Measurements from ENCODE around the gene MAPKAPK5.
A peak's percentile ranks its signal among the peaks of the same experiment; 100 is the strongest.
"Not testable (repeated sequence)": the region's sequence is repeated elsewhere in the genome, so short reads cannot be mapped to it uniquely, and the experiment has no call there.

MAPKAPK5 gene

GRCh38 chr12:111827907-111828306, 14.1 kb upstream of the MAPKAPK5 start:
- DNase-seq (ENCODE audit: low read depth in 3 of 3) = no peak

GRCh38 chr12:111828338-111828979, 13.6 kb upstream of the MAPKAPK5 start:
- no peak for DNase-seq (ENCODE audit: low read depth in 3 of 3)

GRCh38 chr12:111829635-111830034, 12.4 kb upstream of the MAPKAPK5 start:
- DNase-seq (ENCODE audit: low read depth in 3 of 3) = not testable (repeated sequence)

- not testable (repeated sequence) for DNase-seq (ENCODE audit: low read depth in 3 of 3)
These were observed 7.2 kb upstream of the MAPKAPK5 start for GRCh38 chr12:111834740-111835386.

GRCh38 chr12:111835531-111836181, 6.4 kb upstream of the MAPKAPK5 start:
- not testable (repeated sequence) for DNase-seq (ENCODE audit: low read depth in 3 of 3)

GRCh38 chr12:111838353-111838752, 3.7 kb upstream of the MAPKAPK5 start:
- no peak for DNase-seq (ENCODE audit: low read depth in 3 of 3)

- DNase-seq (ENCODE audit: low read depth in 3 of 3) = peak in 1 of 3 experiments; percentile 3
These were observed 1.2 kb upstream of the MAPKAPK5 start for GRCh38 chr12:111840807-111841206.

GRCh38 chr12:111841236-111841749, 735 bp upstream of the MAPKAPK5 start:
- DNase-seq (ENCODE audit: low read depth in 3 of 3) = no peak

- DNase-seq (ENCODE audit: low read depth in 3 of 3) = peak in 2 of 3 experiments; percentile 11 to 32
These were observed 748 bp downstream of the MAPKAPK5 start for GRCh38 chr12:111842556-111843396.

- DNase-seq (ENCODE audit: low read depth in 3 of 3) = no peak
These were observed 4.0 kb downstream of the MAPKAPK5 start for GRCh38 chr12:111846016-111846415.

- no peak for DNase-seq (ENCODE audit: low read depth in 3 of 3)
These were observed 8.5 kb downstream of the MAPKAPK5 start for GRCh38 chr12:111850526-111850925.

GRCh38 chr12:111858186-111858585, 16.2 kb downstream of the MAPKAPK5 start:
- DNase-seq (ENCODE audit: low read depth in 3 of 3) = no peak

GRCh38 chr12:111858778-111859177, 16.8 kb downstream of the MAPKAPK5 start:
- DNase-seq (ENCODE audit: low read depth in 3 of 3) = no peak

- no peak for DNase-seq (ENCODE audit: low read depth in 3 of 3)
These were observed 22.9 kb downstream of the MAPKAPK5 start for GRCh38 chr12:111864913-111865312.

- DNase-seq (ENCODE audit: low read depth in 3 of 3) = no peak
These were observed 25.5 kb downstream of the MAPKAPK5 start for GRCh38 chr12:111867531-111867930.

- DNase-seq (ENCODE audit: low read depth in 3 of 3) = no peak
These were observed 26.9 kb downstream of the MAPKAPK5 start for GRCh38 chr12:111868676-111869588.

- no peak for DNase-seq (ENCODE audit: low read depth in 3 of 3)
These were observed 27.6 kb downstream of the MAPKAPK5 start for GRCh38 chr12:111869671-111870070.

GRCh38 chr12:111870216-111870615, 28.2 kb downstream of the MAPKAPK5 start:
- DNase-seq (ENCODE audit: low read depth in 3 of 3) = no peak

GRCh38 chr12:111870706-111871105, 28.7 kb downstream of the MAPKAPK5 start:
- no peak for DNase-seq (ENCODE audit: low read depth in 3 of 3)

- DNase-seq (ENCODE audit: low read depth in 3 of 3) = no peak
These were observed 31.1 kb downstream of the MAPKAPK5 start for GRCh38 chr12:111873113-111873512.

- no peak for DNase-seq (ENCODE audit: low read depth in 3 of 3)
These were observed 39.7 kb downstream of the MAPKAPK5 start for GRCh38 chr12:111881716-111882115.
